Esophagus mucosa (tissue), 1 donor: ENCODE data around the gene FARS2. TPM values are rescaled to one million over a fixed set of nuclear protein-coding genes. Genes with fewer than 3 reads are reported as not detected.

Experiments
- ATAC-seq: fragments of 200-7000 bp; cut with Tn5 transposase; one replicate; pipeline ENCODE4 v1.9.1; 2020
- total RNA-seq: library from RNA; stranded (reverse); gene quantifications from one replicate; pipeline ENCODE4 v1.2.4, GENCODE V29; 2023
- donor health status: DM: yes; HTN: yes; CAD: no.

FARS2 gene
- total RNA-seq, 1 donor from 2014 or later = 15.4 TPM

- ATAC-seq = no peak
Observed at GRCh38 chr6:5817869-5818268, 556.6 kb downstream of the FARS2 start.

DNA sequence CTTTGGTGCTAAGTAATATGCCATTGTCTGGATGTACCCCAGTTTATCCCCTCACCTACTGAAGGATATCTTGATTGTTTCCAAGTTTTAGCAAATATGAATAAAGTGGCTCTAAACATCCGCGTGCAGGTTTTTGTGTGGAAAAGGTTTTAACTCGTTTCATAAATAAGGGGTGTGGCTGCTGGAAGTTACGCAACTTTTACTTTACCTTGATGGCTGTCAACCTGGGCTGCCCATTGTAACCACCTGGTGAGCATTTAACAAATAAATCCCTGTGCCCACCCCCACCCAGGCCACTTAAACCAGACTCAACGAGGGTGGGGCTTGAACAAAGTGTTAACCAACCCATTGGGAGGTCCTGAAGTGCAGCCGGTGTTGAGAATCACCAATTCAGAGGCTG is 557.6 kb downstream of the FARS2 start:
- no peak for ATAC-seq

Other genes starting within 250 kb of the FARS2 start
- gene PPP1R3G, start 176.2 kb upstream of the FARS2 start, total RNA-seq = 2.0 TPM
- gene LYRM4, start 563 bp upstream of the FARS2 start, total RNA-seq = 20.3 TPM